SIG-M5 (cell line): Measurements from ENCODE around the gene SEC61A2.
"Not testable (repeated sequence)": the region's sequence is repeated elsewhere in the genome, so short reads cannot be mapped to it uniquely, and the experiment has no call there.

ENCODE experiments used
- DNase-seq: peaks from one replicate; lab custom pipeline; 2025; lab: John Stamatoyannopoulos, UW

Gene SEC61A2

DNA sequence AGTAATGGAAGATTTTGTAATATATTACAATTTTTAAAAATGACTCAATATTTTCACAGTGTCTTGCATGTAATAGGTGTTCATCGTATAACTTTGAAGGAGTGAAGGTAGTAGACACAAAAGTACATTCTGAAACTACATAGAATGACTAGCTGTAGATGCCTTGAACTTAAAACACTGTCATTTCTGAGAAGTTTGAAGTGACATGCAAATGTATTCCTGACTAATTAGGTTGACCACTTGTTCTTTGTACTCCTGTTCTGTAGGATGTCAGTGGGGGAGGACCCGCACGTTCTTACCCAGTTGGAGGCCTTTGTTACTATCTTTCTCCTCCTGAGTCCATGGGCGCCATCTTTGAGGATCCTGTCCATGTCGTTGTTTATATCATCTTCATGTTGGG is 31.2 kb downstream of the SEC61A2 start:
- no peak for DNase-seq

DNA sequence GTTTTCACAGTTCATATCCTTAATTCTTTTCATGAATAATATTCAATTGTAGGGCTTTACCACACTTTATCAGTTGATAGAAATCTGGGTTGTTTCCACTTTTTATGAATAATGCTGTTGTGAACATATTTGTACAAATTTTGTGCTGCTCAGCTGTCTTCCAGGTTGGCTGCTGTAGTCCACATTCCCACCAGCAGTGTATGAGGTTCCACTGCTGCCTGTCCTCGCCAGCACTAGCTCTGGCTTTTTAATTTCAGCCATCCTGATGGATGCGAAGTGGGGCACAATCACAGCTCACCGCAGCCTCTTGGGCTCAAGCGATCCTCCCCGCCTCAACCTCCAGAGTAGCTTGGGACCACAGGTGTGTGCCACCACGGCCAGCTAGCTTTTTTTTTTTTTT is 33.5 kb downstream of the SEC61A2 start:
- no peak for DNase-seq

DNA sequence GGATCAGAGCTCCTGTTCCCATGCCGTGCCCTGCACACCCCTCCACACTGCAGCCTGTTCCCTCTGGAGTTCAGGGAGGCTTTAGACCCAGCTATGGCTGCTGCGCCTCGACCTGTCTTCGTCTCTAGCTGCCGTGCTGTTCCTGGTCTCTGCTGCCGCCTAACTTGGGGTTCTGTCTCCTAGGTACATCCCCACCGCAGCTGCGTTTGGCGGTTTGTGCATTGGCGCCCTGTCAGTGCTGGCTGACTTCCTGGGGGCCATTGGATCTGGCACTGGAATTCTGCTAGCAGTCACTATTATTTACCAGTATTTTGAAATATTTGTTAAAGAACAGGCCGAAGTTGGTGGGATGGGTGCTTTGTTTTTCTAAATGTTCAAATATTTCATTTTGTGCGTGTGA is 34.6 kb downstream of the SEC61A2 start:
- DNase-seq, result no peak

DNA sequence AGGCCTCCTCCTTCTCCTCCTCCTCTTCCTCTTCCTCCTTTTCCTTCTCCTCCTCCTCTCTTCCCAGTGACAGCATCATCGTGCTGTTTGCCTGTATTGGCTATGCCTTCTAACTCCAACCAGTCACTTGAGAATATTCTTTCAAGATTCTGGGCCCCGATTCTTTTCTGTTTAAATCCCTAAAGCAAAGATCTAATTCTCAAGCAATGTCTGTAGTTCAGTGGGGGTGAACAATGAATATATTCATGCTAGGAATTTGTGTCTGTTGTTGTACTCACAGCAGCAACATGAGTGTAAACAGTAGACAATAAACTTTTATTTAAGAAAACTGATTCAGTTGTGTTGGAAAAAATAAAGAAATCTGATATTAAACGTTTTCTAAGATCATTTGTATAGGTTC is 35.6 kb downstream of the SEC61A2 start:
- no peak for DNase-seq

DNA sequence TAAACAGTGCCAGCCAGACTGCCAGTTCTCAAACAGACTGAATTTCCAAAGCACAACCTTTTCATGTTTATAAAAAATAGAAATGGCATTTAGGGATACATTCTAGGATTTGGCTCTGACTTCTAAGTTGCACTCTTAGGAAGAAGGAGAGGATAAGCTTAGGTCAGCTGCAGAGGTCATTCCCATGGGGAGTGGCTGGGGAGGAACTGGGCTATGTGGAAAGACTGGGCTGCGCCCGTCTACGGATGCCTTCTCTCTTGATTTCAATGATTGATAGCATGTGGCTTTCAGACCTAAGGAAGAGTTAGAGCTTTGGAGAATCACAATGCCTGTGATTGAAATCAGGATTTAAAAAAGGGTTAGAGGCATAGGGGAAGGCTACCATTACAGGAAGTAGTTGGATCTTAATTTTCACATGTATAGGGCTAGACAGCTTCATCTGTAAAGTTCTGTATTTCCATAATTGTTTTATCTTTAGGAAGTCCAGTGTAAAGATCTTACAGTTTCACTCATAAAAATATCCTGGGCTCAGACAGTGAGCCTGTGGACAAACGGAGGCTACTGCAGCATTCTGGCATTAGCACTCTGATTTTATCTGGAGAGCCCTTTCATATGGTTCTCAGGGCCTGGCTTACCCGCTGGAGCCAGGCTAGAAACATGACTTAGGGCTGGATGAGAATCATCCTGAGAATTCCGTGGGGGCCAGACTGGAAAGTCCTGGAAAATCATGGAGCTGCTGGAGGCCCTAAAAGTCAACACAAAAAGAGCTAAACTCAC is 36.7 kb downstream of the SEC61A2 start:
- DNase-seq, result no peak

DNA sequence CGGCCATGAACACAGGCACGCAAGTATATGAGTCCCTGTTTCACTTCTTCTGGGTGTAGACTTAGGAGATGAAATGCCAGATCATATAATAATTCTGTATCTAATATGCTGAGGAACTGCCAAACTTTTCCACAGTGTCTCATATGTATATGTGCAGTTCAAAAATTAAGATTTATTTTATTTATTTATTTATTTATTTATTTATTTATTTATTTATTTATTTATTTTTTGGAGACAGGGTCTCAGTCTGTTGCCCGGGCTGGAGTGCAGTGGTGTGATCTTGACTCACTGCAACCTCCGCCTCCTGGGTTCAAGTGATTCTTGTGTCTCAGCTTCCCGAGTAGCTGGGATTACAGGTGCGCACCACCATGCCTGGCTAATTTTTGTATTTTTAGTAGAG is 42.0 kb downstream of the SEC61A2 start:
- DNase-seq, result not testable (repeated sequence)

DNA sequence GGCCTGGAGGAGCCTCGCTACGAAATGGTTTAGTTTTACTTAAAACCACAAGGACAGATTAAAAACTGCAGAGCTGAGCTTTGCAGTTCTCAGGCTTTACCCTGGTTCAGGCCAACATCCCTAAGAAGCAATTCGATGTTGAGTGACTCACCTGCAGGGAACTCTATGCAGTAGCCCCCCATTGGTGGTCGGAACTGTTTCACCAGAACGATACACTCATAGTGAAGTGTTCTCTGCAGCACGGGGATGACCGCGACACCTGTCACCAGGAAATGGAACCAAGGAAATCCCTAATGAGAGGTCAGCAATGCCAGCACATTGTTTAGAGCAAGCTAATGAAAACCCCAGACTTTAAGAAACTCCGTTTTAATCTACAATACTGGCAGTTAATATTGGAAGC is 48.2 kb downstream of the SEC61A2 start:
- no peak for DNase-seq

DNA sequence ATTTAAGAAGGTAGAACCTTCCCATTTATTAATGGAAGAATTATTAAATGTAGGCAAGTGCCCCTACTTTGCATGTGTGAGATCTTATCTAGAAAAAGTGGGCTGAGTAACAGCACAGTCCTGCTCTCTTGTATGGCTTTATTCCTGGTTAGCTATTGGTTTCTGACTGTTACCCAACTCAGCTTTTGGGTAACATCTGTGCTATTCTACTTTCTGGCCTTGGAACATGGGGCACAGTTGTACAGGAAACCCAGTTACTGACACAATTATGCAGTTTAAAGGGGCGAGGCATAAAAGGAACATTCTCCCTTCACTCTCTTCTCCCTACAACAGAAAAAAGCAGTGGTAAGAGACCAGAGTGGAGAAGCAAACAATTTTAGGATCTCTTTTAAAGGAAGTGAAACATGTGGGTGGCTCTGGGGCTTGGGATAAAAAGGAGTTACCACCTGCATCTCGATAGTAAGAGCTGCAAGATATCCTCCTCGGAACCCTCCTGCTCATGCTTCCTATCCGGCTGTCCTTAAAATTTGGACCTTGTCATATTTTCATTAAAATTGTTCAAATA is 50.2 kb downstream of the SEC61A2 start:
- DNase-seq, result peak; percentile 12

DNA sequence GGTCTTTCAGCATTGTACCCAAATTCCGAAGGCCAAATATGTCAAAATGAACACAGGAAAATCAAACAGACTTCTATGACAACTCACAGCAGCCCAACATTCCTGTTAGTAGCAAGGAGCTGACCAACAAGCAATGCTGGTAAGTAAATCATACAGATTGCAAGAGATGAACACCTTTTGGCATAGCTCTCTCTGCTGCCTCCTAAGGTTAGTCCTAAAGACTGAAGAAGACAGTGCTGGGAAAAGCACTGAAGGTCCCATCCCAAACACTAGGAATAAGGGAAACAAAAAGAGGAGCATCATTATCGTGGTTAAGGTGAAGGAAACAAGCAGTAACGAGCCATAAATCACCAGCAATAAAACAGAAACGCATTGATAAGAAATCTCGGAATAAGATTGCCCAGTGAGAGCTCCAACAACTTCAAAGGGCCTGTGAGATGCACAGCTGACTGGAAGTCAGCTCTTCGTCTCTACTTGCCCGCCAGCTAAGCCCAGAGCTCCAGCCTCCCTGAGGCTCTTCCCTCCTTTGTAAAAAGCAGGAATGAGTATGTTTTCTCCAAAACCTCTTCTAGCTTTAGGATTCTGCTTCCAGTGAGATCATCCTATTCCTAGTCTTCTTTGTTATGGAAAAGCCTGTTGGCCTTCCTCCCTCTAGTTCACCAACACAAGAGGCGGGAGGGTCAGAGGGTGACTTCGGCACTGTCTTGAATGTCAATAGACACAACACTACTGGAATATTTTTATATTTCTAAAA is 50.9 kb downstream of the SEC61A2 start:
- DNase-seq, result no peak

DNA sequence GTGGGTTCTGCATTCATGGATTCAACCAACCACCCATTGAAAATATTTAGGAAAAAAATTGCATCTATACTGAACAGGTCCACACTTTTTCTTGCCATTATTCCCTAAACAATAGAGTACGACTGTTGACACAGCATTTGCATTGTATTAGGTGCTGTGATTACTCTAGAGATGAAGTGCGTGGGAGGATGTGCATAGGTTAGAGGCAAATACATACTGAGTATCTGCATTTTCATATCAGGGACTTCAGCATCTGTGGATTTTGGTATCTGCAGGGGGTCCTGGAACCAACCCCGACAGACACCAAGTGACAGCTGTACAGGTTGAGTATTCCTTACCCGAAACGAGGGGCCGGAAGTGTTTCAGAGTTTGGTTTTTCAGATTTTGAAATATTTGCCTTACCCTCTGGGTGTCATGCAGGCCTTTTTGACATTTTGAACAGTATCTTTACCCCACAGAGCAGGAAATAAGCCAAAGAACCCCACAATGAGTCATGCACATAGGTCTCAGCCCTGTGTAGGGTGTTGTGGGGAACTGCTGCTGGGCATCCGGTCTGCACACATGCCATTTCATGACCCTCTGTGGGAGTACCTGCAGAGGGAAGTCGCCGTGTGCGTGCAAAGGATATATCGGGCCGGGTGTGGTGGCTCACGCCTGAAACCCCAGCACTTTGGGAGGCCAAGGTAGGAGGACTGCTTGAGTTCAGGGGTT is 51.7 kb downstream of the SEC61A2 start:
- peak; percentile 74 for DNase-seq

DNA sequence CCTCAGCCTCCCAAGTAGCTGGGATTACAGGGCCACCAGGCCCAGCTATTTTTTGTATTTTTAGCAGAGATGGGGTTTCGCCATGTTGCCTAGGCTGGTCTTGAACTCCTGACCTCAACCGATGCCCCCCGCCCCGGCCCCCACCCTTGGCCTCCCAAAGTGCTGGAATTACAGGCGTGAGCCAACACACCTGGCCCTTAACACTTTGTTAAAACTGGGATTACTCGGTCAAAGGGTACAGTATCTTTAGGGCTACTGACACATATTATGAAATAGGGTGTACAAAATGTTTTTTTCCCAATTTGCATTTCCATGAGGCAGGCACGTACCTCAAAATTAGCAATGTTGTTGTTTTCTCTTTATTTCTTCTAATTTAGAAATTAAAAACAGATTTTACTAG is 54.7 kb downstream of the SEC61A2 start:
- DNase-seq, result no peak

DNA sequence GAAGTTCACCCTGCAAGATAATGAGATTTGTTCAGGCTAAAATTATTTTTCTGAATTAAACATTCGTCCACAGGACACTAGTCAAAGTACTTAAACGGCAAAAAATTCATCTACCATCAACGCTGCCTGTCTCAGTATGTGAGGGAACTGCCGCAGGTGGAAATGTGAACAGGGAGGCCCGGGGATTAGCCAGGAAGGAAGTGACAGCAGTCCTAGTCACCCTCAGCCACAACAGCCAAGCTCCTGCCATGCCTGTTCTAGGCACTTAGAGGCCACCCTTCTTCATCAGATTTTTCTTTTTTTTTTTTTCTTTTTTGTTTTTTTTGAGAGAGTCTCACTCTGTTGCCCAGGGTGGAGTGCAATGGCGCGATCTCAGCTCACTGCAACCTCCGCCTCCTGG is 56.8 kb downstream of the SEC61A2 start:
- DNase-seq, result no peak

DNA sequence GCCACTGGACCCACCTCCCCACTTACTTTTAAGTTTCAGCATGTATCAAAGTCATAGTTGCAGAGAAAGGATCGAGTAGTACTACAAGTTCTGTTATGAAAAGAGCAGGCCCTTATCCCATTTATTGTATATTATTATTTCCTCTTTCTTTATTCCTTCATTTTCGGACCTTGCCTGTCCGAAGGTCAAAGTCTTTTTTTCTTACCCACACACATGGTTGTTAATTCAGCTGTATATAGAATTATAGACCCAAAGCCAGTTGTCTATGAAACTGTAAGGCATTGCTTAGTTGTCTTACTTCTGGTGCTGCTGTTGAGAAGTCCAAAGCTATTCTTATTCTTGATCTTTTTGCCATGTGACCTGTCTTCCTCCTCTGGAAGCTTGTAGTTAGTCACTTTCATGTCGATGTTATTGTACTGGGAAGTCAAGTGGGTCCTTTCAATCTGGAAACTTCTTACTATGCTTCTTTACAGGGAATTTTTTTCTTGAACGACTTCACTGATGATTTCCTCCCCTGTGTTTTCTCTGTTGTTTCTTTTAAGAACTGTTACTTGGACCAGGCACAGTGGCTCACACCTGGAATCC is 57.9 kb downstream of the SEC61A2 start:
- no peak for DNase-seq

DNA sequence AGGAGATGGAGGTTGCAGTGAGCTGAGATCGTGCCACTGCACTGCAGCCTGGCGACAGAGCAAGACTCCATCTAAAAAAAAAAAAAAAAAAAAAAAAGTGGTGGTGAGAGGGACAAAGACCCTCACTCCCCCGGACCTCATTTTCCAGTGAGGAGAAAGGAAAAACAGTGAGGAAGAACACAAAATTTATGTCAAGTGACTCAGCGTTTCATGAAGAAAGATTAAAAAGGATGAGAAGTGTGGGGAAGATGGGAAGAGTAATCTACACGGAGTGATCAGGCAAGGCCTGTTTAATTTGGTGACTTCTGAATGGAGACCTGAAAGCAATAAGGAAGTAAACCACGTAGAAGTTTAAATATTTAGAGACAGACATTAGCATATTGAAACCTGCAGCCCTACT is 59.2 kb downstream of the SEC61A2 start:
- no peak for DNase-seq

DNA sequence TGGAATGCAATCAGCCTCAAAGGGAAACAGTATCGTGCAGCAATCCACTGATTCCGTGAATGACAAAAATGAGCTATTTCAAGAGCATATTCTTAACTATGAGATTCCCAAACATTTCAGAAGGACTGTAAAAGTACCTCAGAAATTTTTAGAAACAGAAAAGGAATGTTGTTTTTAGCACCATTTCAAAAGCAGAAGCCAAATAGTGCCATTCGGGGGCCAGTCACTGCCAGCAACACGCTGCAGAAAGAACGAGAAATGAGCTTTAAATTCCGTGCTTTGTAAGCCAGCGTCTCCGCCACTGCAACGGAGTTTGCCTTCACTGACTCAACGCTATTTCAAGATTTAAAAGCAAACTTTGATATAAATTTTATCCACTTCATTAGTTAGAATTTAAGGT is 59.9 kb downstream of the SEC61A2 start:
- DNase-seq, result no peak

DNA sequence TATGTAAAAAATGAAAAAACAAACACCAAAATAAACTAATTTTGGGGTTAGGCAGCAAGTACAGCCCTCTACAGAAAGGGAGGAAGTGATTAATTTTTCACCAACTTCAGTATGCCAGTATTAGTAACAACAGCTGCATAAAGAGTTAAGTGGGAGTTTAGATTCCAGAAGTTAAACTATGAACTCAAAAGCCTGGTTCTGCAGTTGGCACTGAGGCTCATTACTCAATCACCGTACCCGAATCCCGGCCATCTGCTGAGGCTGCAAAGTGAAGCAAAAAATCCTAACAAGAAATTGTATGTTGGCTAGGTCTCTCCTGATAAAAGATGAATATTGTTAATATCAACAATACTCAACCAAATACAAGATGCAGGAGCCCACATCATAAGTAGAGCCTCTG is 62.2 kb downstream of the SEC61A2 start:
- no peak for DNase-seq

DNA sequence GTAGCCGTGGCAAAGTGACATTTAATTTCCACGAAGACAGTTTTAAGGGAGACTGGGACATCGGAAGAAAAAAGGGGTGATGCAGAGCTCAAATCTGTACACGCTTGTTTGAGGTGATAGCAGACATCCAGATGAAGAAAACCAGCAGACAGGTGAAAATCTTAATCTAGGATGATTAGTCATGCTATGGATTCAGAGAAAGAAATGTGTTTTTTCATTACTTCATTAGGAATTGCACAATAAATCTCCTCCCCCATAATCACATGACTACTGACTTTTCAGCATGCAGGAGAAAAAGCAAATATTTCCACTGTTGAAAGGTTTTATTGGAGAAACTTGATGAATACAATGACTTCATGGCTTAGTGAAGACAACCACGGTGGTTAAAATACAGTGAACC is 63.7 kb downstream of the SEC61A2 start:
- DNase-seq, result no peak

DNA sequence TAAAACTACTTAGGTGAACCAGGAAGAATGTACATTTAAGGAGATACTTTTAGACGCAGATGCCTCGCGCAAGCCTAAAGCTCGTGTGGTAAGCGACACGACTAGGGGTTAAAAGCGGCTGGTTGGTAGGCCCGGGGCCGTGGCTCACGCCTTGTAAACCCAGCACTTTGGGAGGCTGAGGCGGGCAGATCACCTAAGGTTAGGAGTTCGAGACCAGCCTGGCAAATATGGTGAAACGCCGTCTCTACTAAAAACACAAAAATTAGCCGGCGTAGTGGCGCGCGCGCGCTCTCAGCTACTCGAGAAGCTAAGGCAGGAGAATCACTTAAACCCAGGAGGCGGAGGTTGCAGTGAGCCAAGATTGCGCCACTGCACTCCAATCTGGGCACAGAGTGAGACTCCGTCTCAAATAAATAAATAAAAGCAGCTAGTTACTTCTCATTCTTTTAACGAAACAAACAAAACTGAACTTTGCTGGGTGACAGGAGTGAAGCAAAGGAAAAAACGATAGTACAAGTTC is 65.3 kb downstream of the SEC61A2 start:
- no peak for DNase-seq

DNA sequence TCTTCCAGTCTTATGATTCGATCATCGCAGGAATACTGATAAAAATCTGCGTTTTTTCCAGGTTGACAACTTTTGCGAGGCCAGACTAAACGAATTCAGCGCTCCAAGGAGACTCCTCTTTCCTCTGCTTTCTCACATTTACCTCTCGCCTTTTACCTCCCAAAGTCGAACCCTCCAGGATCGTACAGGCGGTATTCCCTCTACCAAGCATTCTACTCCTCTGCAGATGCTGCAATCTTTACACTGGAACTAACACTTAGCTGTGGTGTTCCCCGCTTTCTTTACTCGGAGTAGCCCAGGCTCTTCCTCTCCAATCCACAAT is 65.8 kb downstream of the SEC61A2 start:
- no peak for DNase-seq

DNA sequence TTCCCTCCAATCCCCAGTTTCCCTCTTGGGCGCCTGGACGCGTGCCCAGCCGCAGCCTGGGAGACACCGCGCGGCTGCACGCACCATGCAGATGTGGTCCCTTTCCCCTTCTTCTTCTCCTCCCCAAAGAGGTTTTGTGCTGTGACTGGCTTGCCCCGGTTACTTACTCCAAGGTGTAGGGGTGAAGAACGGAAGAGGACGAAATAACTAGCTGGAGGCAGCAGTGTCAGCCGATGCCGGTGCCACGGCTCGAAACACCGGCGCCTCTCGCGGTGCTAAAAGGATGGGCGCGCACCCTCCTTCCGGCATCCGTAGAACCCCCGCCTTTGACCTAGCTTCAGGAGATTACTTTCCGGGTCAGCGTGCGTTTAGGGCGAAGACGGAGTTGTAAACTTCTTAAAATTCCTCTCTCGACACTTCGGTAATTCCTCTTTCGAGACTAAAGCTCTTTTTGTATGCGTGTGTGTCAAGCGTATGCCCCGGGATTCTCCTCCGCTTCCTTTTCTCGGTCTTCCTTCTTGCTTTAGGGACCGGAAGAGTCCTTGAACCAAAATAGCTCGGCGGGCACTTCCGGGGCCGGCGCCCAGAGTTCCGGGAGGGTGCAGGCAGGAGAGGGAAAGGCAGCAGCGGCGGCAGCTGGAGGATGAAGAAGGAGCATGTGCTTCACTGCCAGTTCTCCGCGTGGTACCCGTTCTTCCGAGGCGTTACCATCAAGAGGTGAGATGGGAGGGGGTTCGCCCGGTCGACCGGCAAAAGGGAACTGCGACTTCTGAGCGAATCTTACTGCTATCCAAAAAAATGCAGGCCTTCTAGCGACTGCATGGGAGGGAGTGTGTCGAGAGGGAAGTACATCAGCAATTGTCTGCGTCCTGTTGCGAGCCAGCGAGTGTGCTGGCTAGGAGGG is 66.4 kb downstream of the SEC61A2 start, which contains the start of the genes CDC123 and NUDT5:
TSS of gene CDC123 (plus strand) at position 586 of the 904 bp plus-strand sequence. CDS start at position 644, 58 bp downstream.
TSS of gene NUDT5 (minus strand) at position 289 of the 904 bp plus-strand sequence. CDS start 9,600 bp downstream, outside the sequence.
- DNase-seq, result peak; percentile 58
